Ovary (tissue), 9 donors: ENCODE measurements around the gene ALOXE3. TPM values are rescaled to one million over a fixed set of nuclear protein-coding genes. Genes with fewer than 3 reads are reported as not detected.

Source experiments
- DNase-seq, 5 donors: peaks; one replicate each; pipeline ENCODE4 v3.0.0-alpha.2; 2019 to 2020
- H3K27ac ChIP-seq, 2 donors: fragments of 200-600 bp; one replicate each; pipeline versions ENCODE4 v1.5.1 to v1.8.0; 2019 to 2022
- H3K27me3 ChIP-seq: fragments of 200-600 bp; one replicate; pipeline ENCODE4 v1.8.0; 2022
- H3K36me3 ChIP-seq: fragments of 200-600 bp; sonication (generic); one replicate; pipeline ENCODE4 v1.5.1; 2019
- H3K4me1 ChIP-seq: one replicate; pipeline ENCODE4 v1.8.1; 2013; ENCODE audit warnings: mild to moderate bottlenecking, moderate library complexity; ENCODE audit not compliant: insufficient read depth
- H3K4me3 ChIP-seq: fragments of 200-600 bp; sonication (generic); one replicate; pipeline ENCODE4 v1.5.1; 2017
- H3K9me3 ChIP-seq, 2 donors: fragments of 200-600 bp in 1 of 2; sonication (generic) in 1 of 2; one replicate each; pipeline versions ENCODE4 v1.5.1 to v1.8.1; 2013 to 2019; ENCODE audit warnings: mild to moderate bottlenecking in 1 of 2, moderate library complexity in 1 of 2
- CTCF ChIP-seq, 3 donors: fragments of 450-650 bp in 2 of 3; fragments of 200-600 bp in 1 of 3; IDR thresholded peaks; one replicate each; pipeline versions ENCODE4 v1.5.1 to v1.8.0; 2016 to 2022; ENCODE audit warnings: antibody characterized with exemption in 3 of 3, mild to moderate bottlenecking in 1 of 3
- EP300 ChIP-seq: sonication (generic); formaldehyde crosslinking; IDR thresholded peaks from one replicate; pipeline ENCODE4 v1.6.1; 2017; ENCODE audit warnings: antibody characterized with exemption
- POLR2A ChIP-seq: fragments of 450-650 bp; IDR thresholded peaks from one replicate; pipeline ENCODE4 v1.6.1; 2017; ENCODE audit warnings: antibody characterized with exemption, mild to moderate bottlenecking, moderate library complexity
- WGBS, 3 donors: extraction: QIAGEN DNeasy Blood & Tissue Kit in 1 of 3; methylation state at CpG; one replicate each; pipeline versions ENCODE4 v1.1.5 to v1.1.7; 2013 to 2017; 5-methylcytosine and 5-hydroxymethylcytosine counted together
- intact Hi-C, 4 donors: fragments of 100-400 bp; cut with DNase I; formaldehyde crosslinking; loops; one replicate each; pipeline versions ENCODE4 v1.11.0 to v1.15.1; 2022 to 2023
- polyA plus RNA-seq, 2 donors: library from polyadenylated mRNA; stranded (reverse); fragments of 200-250 nt in 1 of 2; fragments of 350-450 nt in 1 of 2; fragmentation: Illumina TruSeq in 1 of 2; extraction: RNeasy Lipid Tissue Mini Kit (QIAGEN cat#74804) in 1 of 2; gene quantifications; one replicate each; pipeline ENCODE4 v1.2.3, GENCODE V29; 2013 to 2014
- total RNA-seq, 7 donors: library from RNA; depleted of rRNA in 2 of 7; stranded (reverse); fragments of >200 nt in 2 of 7; fragmentation: NEBNext Ultra II Directional in 3 of 7; extraction: Animal tissue kit (Norgen Biotek cat#: 25700) in 3 of 7; gene quantifications; one replicate each; pipeline versions ENCODE4 v1.1.0 to v1.2.4, GENCODE V29; 2016 to 2023
- donor health status: DM: no; HTN: no; CAD: no; lungs with moderate emphysema.
- donor health status: DM: no; HTN: no; CAD: no.
- donor health status: Bipolar disorder and iron deficiency.
- donor health status: DM: yes; HTN: yes; CAD: no.
- donor health status: DM: no; HTN: no; CAD: no.
- donor health status: DM: yes; HTN: yes; CAD: no.

The ALOXE3 gene
- total and polyA plus RNA-seq, 9 donors, result 0.07 TPM; not detected in 8

- no peak for DNase-seq
- Histone ChIP-seq H3K27me3 (no peaks in the 10 kb centered on the region), H3K36me3 (no peaks in the 10 kb centered on the region), H3K4me1 (no peaks in the 10 kb centered on the region), H3K27ac (no peak overlapping the region), H3K4me3 (no peak overlapping the region), H3K9me3 (no peaks in the 10 kb centered on the region)
- WGBS, 3 donors, result 82 to 88% (median 86%) methylated on average over 8 of the region's 8 CpGs
- TF ChIP-seq CTCF (IDR thresholded peaks at IDR 0.05) (no peak), POLR2A (no peak), EP300 (no peak)
- intact Hi-C loops, result no loop called here
Measured at GRCh38 chr17:8096541-8096940, 21.8 kb downstream of the ALOXE3 start.

GRCh38 chr17:8095361-8095760 is 23.0 kb downstream of the ALOXE3 start:
- Histone ChIP-seq H3K27ac (no peak overlapping the region), H3K36me3 (no peaks in the 10 kb centered on the region), H3K27me3 (no peaks in the 10 kb centered on the region), H3K9me3 (no peaks in the 10 kb centered on the region), H3K4me3 (no peak overlapping the region), H3K4me1 (no peaks in the 10 kb centered on the region)
- DNase-seq, result no peak
- TF ChIP-seq EP300 (no peak), POLR2A (no peak), CTCF (IDR thresholded peaks at IDR 0.05) (no peak)
- WGBS, 3 donors, result 59 to 65% (median 63%) methylated on average over 6 of the region's 6 CpGs
- intact Hi-C loops, result no loop called here

- Histone ChIP-seq H3K27me3 (no peaks in the 10 kb centered on the region), H3K4me3 (no peak overlapping the region), H3K27ac (no peak overlapping the region), H3K4me1 (no peaks in the 10 kb centered on the region), H3K9me3 (no peaks in the 10 kb centered on the region), H3K36me3 (no peaks in the 10 kb centered on the region)
- TF ChIP-seq EP300, result no peak
- no peak for TF ChIP-seq POLR2A
- no peak for TF ChIP-seq CTCF (IDR thresholded peaks at IDR 0.05)
- WGBS, 3 donors, result 46 to 55% (median 53%) methylated on average over 9 of the region's 9 CpGs
- no peak for DNase-seq
- intact Hi-C loops, result no loop called here
Measured at GRCh38 chr17:8091033-8091687, 27.2 kb downstream of the ALOXE3 start.

GRCh38 chr17:8089728-8090127 is 28.6 kb downstream of the ALOXE3 start:
- TF ChIP-seq CTCF (IDR thresholded peaks at IDR 0.05) (no peak), POLR2A (no peak), EP300 (no peak)
- WGBS, 3 donors, result 64 to 71% (median 65%) methylated on average over 6 of the region's 6 CpGs
- intact Hi-C loops, result no loop called here
- Histone ChIP-seq H3K9me3 (no peaks in the 10 kb centered on the region), H3K27me3 (no peaks in the 10 kb centered on the region), H3K4me3 (no peak overlapping the region), H3K27ac (no peak overlapping the region), H3K36me3 (no peaks in the 10 kb centered on the region), H3K4me1 (no peaks in the 10 kb centered on the region)
- DNase-seq, result no peak

GRCh38 chr17:8087952-8088230 is 30.4 kb downstream of the ALOXE3 start:
- TF ChIP-seq POLR2A (no peak), CTCF (IDR thresholded peaks at IDR 0.05) (no peak), EP300 (no peak)
- WGBS, 3 donors, result 58 to 62% (median 62%) methylated on average over 5 of the region's 5 CpGs
- no peaks in the 10 kb centered on the region for H3K4me1 ChIP-seq
- no peaks in the 10 kb centered on the region for H3K36me3 ChIP-seq
- H3K27me3 ChIP-seq, result no peaks in the 10 kb centered on the region
- DNase-seq, result no peak
- no peaks in the 10 kb centered on the region for H3K9me3 ChIP-seq
- no peak overlapping the region for H3K27ac ChIP-seq
- intact Hi-C loops, result no loop called here
- H3K4me3 ChIP-seq, result no peak overlapping the region
